A172 (cell line): ENCODE measurements around the gene STX4. TPM values are rescaled to one million over a fixed set of nuclear protein-coding genes. Genes with fewer than 3 reads are reported as not detected.

Source experiments
- DNase-seq: peaks from one replicate; pipeline ENCODE4 v3.0.0-alpha.2; 2015; ENCODE audit warnings: low spot score
- total RNA-seq: library from RNA; depleted of rRNA; stranded (reverse); fragments of >200 nt; shearing (Covaris generic); gene quantifications from 2 replicates; pipeline ENCODE4 v1.2.3, GENCODE V29; 2014; rRNA removed

Gene STX4
- total RNA-seq, 1 experiment from 2014 or later, result 35.2 TPM

GRCh38 chr16:31083556-31083955 is 50.2 kb downstream of the STX4 start:
- no peak for DNase-seq

- DNase-seq, result no peak
Measured at GRCh38 chr16:31083981-31084380, 50.6 kb downstream of the STX4 start.

- DNase-seq, result no peak
Measured at GRCh38 chr16:31084584-31085302, 51.4 kb downstream of the STX4 start.

- no peak for DNase-seq
Measured at GRCh38 chr16:31085411-31085810, 52.1 kb downstream of the STX4 start.

GRCh38 chr16:31085873-31086628 is 52.7 kb downstream of the STX4 start:
- DNase-seq, result no peak

GRCh38 chr16:31086629-31086906 is 53.2 kb downstream of the STX4 start:
- no peak for DNase-seq

GRCh38 chr16:31087481-31087880 is 54.1 kb downstream of the STX4 start:
- DNase-seq, result no peak

- no peak for DNase-seq
Measured at GRCh38 chr16:31087971-31088370, 54.6 kb downstream of the STX4 start.

GRCh38 chr16:31088459-31089183 is 55.3 kb downstream of the STX4 start, which contains the start of gene PRSS53:
Gene PRSS53 (minus strand): TSS chr16:31088943. CDS start chr16:31088809, 134 bp downstream.
- DNase-seq, result no peak

GRCh38 chr16:31089199-31089598 is 55.8 kb downstream of the STX4 start:
- no peak for DNase-seq

Other genes starting within 250 kb of the STX4 start
- 20.5 and 20.8 TPM in 2 replicates for gene ZNF629, start 246.4 kb upstream of the STX4 start, total RNA-seq
- 57.3 and 60.8 TPM in 2 replicates for gene BCL7C, start 139.5 kb upstream of the STX4 start, total RNA-seq
- 1.9 and 2.3 TPM in 2 replicates for gene CTF1, start 136.9 kb upstream of the STX4 start, total RNA-seq
- gene FBXL19, start 110.0 kb upstream of the STX4 start, total RNA-seq, result 18.7 and 32.5 TPM in 2 replicates
- gene ORAI3, start 84.5 kb upstream of the STX4 start, total RNA-seq, result 46.4 and 50.8 TPM in 2 replicates
- gene SETD1A, start 75.8 kb upstream of the STX4 start, total RNA-seq, result 3.5 and 3.8 TPM in 2 replicates
- gene HSD3B7, start 48.4 kb upstream of the STX4 start, total RNA-seq, result 30.4 and 33.8 TPM in 2 replicates
- 0.26 and 3.5 TPM in 2 replicates for gene STX1B, start 22.9 kb upstream of the STX4 start, total RNA-seq
- gene ZNF668, start 40.7 kb downstream of the STX4 start, total RNA-seq, result 31.2 and 35.5 TPM in 2 replicates
- 10.3 and 11.5 TPM in 2 replicates for gene ZNF646, start 40.9 kb downstream of the STX4 start, total RNA-seq
- 2.0 and 3.5 TPM in 2 replicates for gene PRSS53, start 55.4 kb downstream of the STX4 start, total RNA-seq
- 137 and 164 TPM in 2 replicates for gene VKORC1, start 61.2 kb downstream of the STX4 start, total RNA-seq
- gene BCKDK, start 74.8 kb downstream of the STX4 start, total RNA-seq, result 28.6 and 38.1 TPM in 2 replicates
- 46.6 and 55.6 TPM in 2 replicates for gene KAT8, start 84.1 kb downstream of the STX4 start, total RNA-seq
- gene PRSS8, start 102.2 kb downstream of the STX4 start, total RNA-seq, result 2.9 and 4.2 TPM in 2 replicates
- 0.41 and 0.55 TPM in 2 replicates for gene PRSS36, start 116.5 kb downstream of the STX4 start, total RNA-seq
- gene FUS, start 146.6 kb downstream of the STX4 start, total RNA-seq, result 14.4 and 26.9 TPM in 2 replicates
- gene PYCARD, start 169.2 kb downstream of the STX4 start, total RNA-seq, result not detected in 2 replicates
- gene TRIM72, start 180.6 kb downstream of the STX4 start, total RNA-seq, result under 0.01 and 0.02 TPM in 2 replicates
- gene PYDC1, start 183.6 kb downstream of the STX4 start, total RNA-seq, result not detected in 2 replicates
- 1.0 and 3.1 TPM in 2 replicates for gene ITGAM, start 226.4 kb downstream of the STX4 start, total RNA-seq